22Rv1 (cell line): ENCODE measurements around the gene ACOX3.

ENCODE experiments used
- ZFX ChIP-seq: fragments of 450-650 bp; IDR thresholded peaks from 2 replicates; pipeline ENCODE4 v1.6.1; 2017; ENCODE audit warnings: antibody characterized with exemption, borderline replicate concordance
- TF ChIP-seq, protein P1 (sequence below): fragments of 450-650 bp; IDR thresholded peaks from 2 replicates; pipeline ENCODE4 v1.5.1; 2017; ENCODE audit warnings: mild to moderate bottlenecking

- TF ChIP-seq, protein P1, sequence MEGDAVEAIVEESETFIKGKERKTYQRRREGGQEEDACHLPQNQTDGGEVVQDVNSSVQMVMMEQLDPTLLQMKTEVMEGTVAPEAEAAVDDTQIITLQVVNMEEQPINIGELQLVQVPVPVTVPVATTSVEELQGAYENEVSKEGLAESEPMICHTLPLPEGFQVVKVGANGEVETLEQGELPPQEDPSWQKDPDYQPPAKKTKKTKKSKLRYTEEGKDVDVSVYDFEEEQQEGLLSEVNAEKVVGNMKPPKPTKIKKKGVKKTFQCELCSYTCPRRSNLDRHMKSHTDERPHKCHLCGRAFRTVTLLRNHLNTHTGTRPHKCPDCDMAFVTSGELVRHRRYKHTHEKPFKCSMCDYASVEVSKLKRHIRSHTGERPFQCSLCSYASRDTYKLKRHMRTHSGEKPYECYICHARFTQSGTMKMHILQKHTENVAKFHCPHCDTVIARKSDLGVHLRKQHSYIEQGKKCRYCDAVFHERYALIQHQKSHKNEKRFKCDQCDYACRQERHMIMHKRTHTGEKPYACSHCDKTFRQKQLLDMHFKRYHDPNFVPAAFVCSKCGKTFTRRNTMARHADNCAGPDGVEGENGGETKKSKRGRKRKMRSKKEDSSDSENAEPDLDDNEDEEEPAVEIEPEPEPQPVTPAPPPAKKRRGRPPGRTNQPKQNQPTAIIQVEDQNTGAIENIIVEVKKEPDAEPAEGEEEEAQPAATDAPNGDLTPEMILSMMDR = no peak
- TF ChIP-seq ZFX = no peak
Observed at GRCh38 chr4:8378101-8378724, 62.3 kb downstream of the ACOX3 start.
